ENCODE measurements around the gene KDM5C. TPM values are rescaled to one million over a fixed set of nuclear protein-coding genes. Genes with fewer than 3 reads are reported as not detected.

Gene KDM5C
- total and polyA plus RNA-seq, 2 of the 4 experiments (the other 2 are of a cell fraction), result 75.4 to 84.6 TPM

DNA sequence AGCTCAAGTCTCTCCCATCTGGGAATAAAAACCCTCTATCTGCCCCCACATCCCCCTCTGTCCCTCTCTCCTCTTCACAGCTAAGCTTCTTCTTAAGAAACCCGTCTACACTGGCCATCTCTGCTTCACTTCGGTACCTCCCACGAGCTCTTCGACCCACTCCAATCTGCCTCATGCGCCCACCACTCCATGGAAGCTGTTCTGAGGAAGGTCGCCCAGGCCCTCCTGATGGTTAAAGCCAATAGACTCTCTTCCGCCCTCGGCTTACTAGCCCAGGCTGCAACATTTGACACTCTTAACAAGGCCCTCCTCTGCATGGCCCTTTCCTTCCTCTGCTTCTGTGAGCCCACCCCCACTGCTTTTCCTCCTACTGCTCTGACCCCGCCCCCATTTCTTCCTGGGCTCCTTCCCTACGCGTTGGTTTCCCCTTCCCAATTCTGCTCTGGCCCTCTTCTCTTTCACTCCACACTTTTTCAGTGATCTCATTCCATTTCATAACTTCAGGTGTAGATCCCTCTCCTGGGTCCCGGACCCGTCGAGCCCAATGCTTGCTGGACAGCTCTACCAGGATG, 44.6 kb upstream of the KDM5C start:
- H3K14ac ChIP-seq (replicated peaks; ENCODE audit: low read depth, low read length), result no peak overlapping the region
- H2AK9ac ChIP-seq (replicated peaks; ENCODE audit: low read depth, low read length, poor library complexity), result no peak overlapping the region
- no peak for ATAC-seq (ENCODE audit: low read depth)
- H4K8ac ChIP-seq (ENCODE audit: low read depth in 2 of 2, low read length in 2 of 2), result no peak overlapping the region
- 83% methylated on average over 12 of the region's 14 CpGs; no CpG with 5 or more reads in 1 of the 2 experiments for WGBS, 2 experiments (ENCODE audit: extremely low coverage in 2 of 2, insufficient read length in 1 of 2)
- no peak overlapping the region for H2AK5ac ChIP-seq (ENCODE audit: low read depth, low read length)
- H3K4me1 ChIP-seq (ENCODE audit: control insufficient read depth, insufficient read depth, low read length), result peaks cover 13% of the 10 kb centered on the region
- H2AFZ ChIP-seq (replicated peaks; ENCODE audit: low read length, poor library complexity), result no peak overlapping the region
- no peak overlapping the region for H2BK120ac ChIP-seq (ENCODE audit: low read depth, low read length)
- H3K56ac ChIP-seq (ENCODE audit: extremely low read depth, insufficient read depth, low read length), result no peak overlapping the region
- no peak overlapping the region for H2BK5ac ChIP-seq (ENCODE audit: low read depth, low read length, poor library complexity, severe bottlenecking)
- BruUV-seq (replicated peaks), result no TSS peak
- no peak overlapping the region for H3K23ac ChIP-seq (ENCODE audit: low read depth, low read length)
- H3K9ac ChIP-seq (ENCODE audit: low read depth, low read length), result no peak overlapping the region
- H3K9me1 ChIP-seq (ENCODE audit: insufficient read depth, low read length), result peaks cover 10% of the 10 kb centered on the region
- H3K36me3 ChIP-seq (ENCODE audit: control insufficient read depth, insufficient read depth, low read length), result no peaks in the 10 kb centered on the region; the same call in 1 of the 2 replicates
- dilution Hi-C loops (cut with HindIII; ENCODE audit: low sequenced_read_pairs, unreplicated experiment) (no loop called here), in situ Hi-C loops (cut with MboI; ENCODE audit: low sequenced_read_pairs) (no loop called here), intact Hi-C loops (cut with micrococcal nuclease) (no loop called here)
- H3K4me2 ChIP-seq (ENCODE audit: low read depth, low read length), result no peak overlapping the region
- peaks cover 32% of the 10 kb centered on the region for H3K27me3 ChIP-seq (ENCODE audit: control insufficient read depth, insufficient read depth, low read length)
- no peak overlapping the region for H3K18ac ChIP-seq (ENCODE audit: low read depth, low read length)
- no peak overlapping the region for H4K5ac ChIP-seq (ENCODE audit: low read depth, low read length)
- no peak overlapping the region for H3K4me3 ChIP-seq (ENCODE audit: insufficient read depth, low read depth, low read length)
- H4K91ac ChIP-seq (ENCODE audit: insufficient read depth, low read depth, low read length), result no peak overlapping the region
- no peak overlapping the region for H2BK20ac ChIP-seq (ENCODE audit: low read depth, low read length)
- no peak for TF ChIP-seq POLR2A (IDR thresholded peaks at IDR 0.05; ENCODE audit: low read depth, low read length)
- H3K27ac ChIP-seq (ENCODE audit: insufficient read depth, low read length), result no peak overlapping the region
- H4K20me1 ChIP-seq (ENCODE audit: insufficient read depth, low read length), result no peaks in the 10 kb centered on the region; the same call in 1 of the 2 replicates
- POLR2A ChIA-PET (ENCODE audit: unreplicated experiment), result no interaction called here
- no peak for DNase-seq
- no peak overlapping the region for H2BK15ac ChIP-seq (ENCODE audit: low read depth, low read length)
- no peak overlapping the region for H3K4ac ChIP-seq (ENCODE audit: low read depth, low read length)
- CTCF ChIA-PET, result no interaction called here
- H3K79me1 ChIP-seq (ENCODE audit: low read depth in 1 of 2, low read length in 2 of 2), result 0 out of 4 replicates have a peak, but pooled peaks cover 0 to 6% of the 10 kb centered on the region in 2 experiments
- H3K9me3 ChIP-seq (ENCODE audit: control insufficient read depth, insufficient read depth, low read length), result no peaks in the 10 kb centered on the region
